K562 (cell line): ENCODE data around the gene ZDHHC12. TPM values are rescaled to one million over a fixed set of nuclear protein-coding genes. Genes with fewer than 3 reads are reported as not detected.

Experiments
- BDP1 ChIP-seq: IDR thresholded peaks from 3 replicates; pipeline ENCODE4 v1.6.1; 2011; ENCODE audit not compliant: insufficient read length, insufficient read depth
- FOXM1 ChIP-seq, 2 experiments: fragments of 450-650 bp in 1 of 2; sonication (generic) in 1 of 2; formaldehyde crosslinking in 1 of 2; IDR thresholded peaks; 2 replicates each; pipeline versions ENCODE4 v1.6.1 to v1.9.0; 2017 to 2022; ENCODE audit warnings: low read depth in 2 of 2, mild to moderate bottlenecking in 2 of 2, missing genetic modification reagents in 1 of 2, moderate library complexity in 1 of 2
- GATAD2A ChIP-seq: fragments of 450-650 bp; IDR thresholded peaks from 2 replicates; pipeline ENCODE4 v1.6.1; 2017
- GMEB1 ChIP-seq: fragments of 250-450 bp; sonication (Bioruptor Pico); IDR thresholded peaks from 2 replicates; pipeline ENCODE4 v1.4.0; 2020; ENCODE audit warnings: mild to moderate bottlenecking
- HNRNPL ChIP-seq: fragments of 200-400 bp; formaldehyde crosslinking; IDR thresholded peaks from 2 replicates; pipeline ENCODE4 v1.6.1; 2017; ENCODE audit warnings: low read depth, mild to moderate bottlenecking, low read length
- IRF1 ChIP-seq: sonication (generic); formaldehyde crosslinking; IDR thresholded peaks from 2 replicates; pipeline ENCODE4 v1.8.0; 2022; ENCODE audit warnings: missing genetic modification reagents, mild to moderate bottlenecking, borderline replicate concordance
- MYNN ChIP-seq, 2 experiments: sonication (generic); formaldehyde crosslinking in 1 of 2; IDR thresholded peaks; 2 replicates each; pipeline versions ENCODE4 v1.5.0 to v1.6.1; 2016 to 2020; ENCODE audit warnings: antibody characterized with exemption in 1 of 2, missing genetic modification reagents in 1 of 2
- NFRKB ChIP-seq: fragments of 450-650 bp; IDR thresholded peaks from 2 replicates; pipeline ENCODE4 v1.6.1; 2016; ENCODE audit warnings: low read depth
- NR1H2 ChIP-seq: sonication (generic); formaldehyde crosslinking; IDR thresholded peaks from 2 replicates; pipeline ENCODE4 v1.4.0; 2020; ENCODE audit warnings: mild to moderate bottlenecking, missing genetic modification reagents
- NR2F6 ChIP-seq: fragments of 450-650 bp; formaldehyde crosslinking; IDR thresholded peaks from 2 replicates; pipeline ENCODE4 v1.4.0; 2020; ENCODE audit warnings: mild to moderate bottlenecking
- PHTF2 ChIP-seq: fragments of 250-450 bp; sonication (Bioruptor Pico); IDR thresholded peaks from 2 replicates; pipeline ENCODE4 v1.5.0; 2021; ENCODE audit warnings: mild to moderate bottlenecking
- POLR2AphosphoS5 ChIP-seq: IDR thresholded peaks from 2 replicates; pipeline ENCODE4 v1.6.1; 2011; ENCODE audit warnings: mild to moderate bottlenecking, low read depth, low read length, moderate library complexity; ENCODE audit not compliant: control insufficient read depth, insufficient read depth
- TEAD1 ChIP-seq, 2 experiments: fragments of 450-650 bp in 1 of 2; sonication (generic) in 1 of 2; formaldehyde crosslinking; IDR thresholded peaks; 2 replicates each; pipeline versions ENCODE4 v1.4.0 to v1.8.0; 2020 to 2022; ENCODE audit warnings: mild to moderate bottlenecking in 2 of 2, missing genetic modification reagents in 1 of 2
- ZNF253 ChIP-seq: fragments of 250-450 bp; sonication (Bioruptor Pico); conservative IDR thresholded peaks from 2 replicates; pipeline ENCODE4 v1.6.1; 2021; ENCODE audit warnings: mild to moderate bottlenecking
- ZNF354B ChIP-seq: fragments of 250-450 bp; sonication (Bioruptor Pico); IDR thresholded peaks from 2 replicates; pipeline ENCODE4 v1.4.0; 2020
- ZNF449 ChIP-seq: fragments of 250-450 bp; sonication (Bioruptor Pico); IDR thresholded peaks from 2 replicates; pipeline ENCODE4 v1.8.0; 2022; ENCODE audit warnings: moderate library complexity, mild to moderate bottlenecking, inconsistent platforms
- ZNF511 ChIP-seq: sonication (generic); formaldehyde crosslinking; IDR thresholded peaks from 2 replicates; pipeline ENCODE4 v1.8.0; 2022; ENCODE audit warnings: mild to moderate bottlenecking, missing genetic modification reagents
- polyA plus RNA-seq, 8 experiments: library from polyadenylated mRNA; depleted of rRNA in 4 of 8; stranded (reverse) in 5 of 8; unstranded in 3 of 8; fragments of >200 nt; fragmentation: Nextera tagmentation in 2 of 8; fragmentation: Illumina TruSeq in 1 of 8; extraction: Ambion mirVana in 2 of 8; extraction: Trizol in 1 of 8; gene quantifications; 2 replicates each; pipeline versions ENCODE4 v1.2.1 to v1.2.3, GENCODE V29; 2011 to 2014; ENCODE audit warnings: inconsistent platforms in 1 of 8, missing spikeins in 1 of 8
- total RNA-seq, 7 experiments: library from RNA; depleted of rRNA in 6 of 7; stranded (reverse); fragments of >200 nt in 6 of 7; fragmentation: Illumina TruSeq in 2 of 7; extraction: Trizol in 2 of 7; gene quantifications; 2 replicates each; pipeline versions ENCODE4 v1.2.1 to v1.2.3, GENCODE V29; 2011 to 2021; ENCODE audit warnings: low replicate concordance in 1 of 7

ZDHHC12 gene
- total and polyA plus RNA-seq, 9 of the 15 experiments (the other 6 are each of a cell fraction or from before 2014, with no cell fraction given): 0.21 to 38.0 (median 13.8) TPM

- peak; percentile 97 for TF ChIP-seq GMEB1 (CRISPR knock-in tag)
- peak; percentile 65 to 77; a peak in 1 of 4 replicates for TF ChIP-seq TEAD1 (CRISPR knock-in tag; IDR thresholded peaks at IDR 0.05)
- 0 out of 2 replicates have a peak, but pooled peaks have one; percentile 53 for TF ChIP-seq ZNF511 (CRISPR knock-in tag)
- TF ChIP-seq NR1H2 (CRISPR knock-in tag): peak; percentile 94; the same call in 1 of the 2 replicates
- no peak for TF ChIP-seq PHTF2 (CRISPR knock-in tag)
- peak; percentile 67; the same call in 1 of the 2 replicates for TF ChIP-seq NFRKB
- TF ChIP-seq IRF1 (CRISPR knock-in tag): 0 out of 2 replicates have a peak, but pooled peaks have one; percentile 66
- TF ChIP-seq ZNF449: peak; percentile 74; the same call in 1 of the 2 replicates
- TF ChIP-seq MYNN (IDR thresholded peaks at IDR 0.05): no peak
- TF ChIP-seq MYNN (CRISPR knock-in tag; IDR thresholded peaks at IDR 0.05): no peak
- TF ChIP-seq BDP1: no peak
- no peak for TF ChIP-seq ZNF253 (CRISPR knock-in tag)
- TF ChIP-seq ZNF354B (CRISPR knock-in tag): peak; percentile 40; the same call in 1 of the 2 replicates
- peak; percentile 80; the same call in 1 of the 2 replicates for TF ChIP-seq GATAD2A
- TF ChIP-seq FOXM1 (IDR thresholded peaks at IDR 0.05; ENCODE audit: low read depth): no peak
- TF ChIP-seq FOXM1 (CRISPR knock-in tag; IDR thresholded peaks at IDR 0.05; ENCODE audit: low read depth): peak; percentile 95; the same call in 1 of the 2 replicates
- TF ChIP-seq HNRNPL: peak; percentile 48; the same call in 1 of the 2 replicates
- TF ChIP-seq POLR2AphosphoS5: peak; percentile 87
- TF ChIP-seq NR2F6 (CRISPR knock-in tag): peak; percentile 82; the same call in 1 of the 2 replicates
Measured at GRCh38 chr9:128688501-128689292, 35.2 kb downstream of the ZDHHC12 start, which contains the start of gene SET (continued).
